Transverse colon (tissue), 4 donors: ENCODE measurements around the gene CRYGC. TPM values are rescaled to one million over a fixed set of nuclear protein-coding genes. Genes with fewer than 3 reads are reported as not detected.

Experiments
- DNase-seq: peaks from one replicate; pipeline ENCODE4 v3.0.0-alpha.2; 2019
- H3K27ac ChIP-seq, 4 donors: fragments of 200-600 bp; sonication (generic); 2 replicates each; pipeline ENCODE4 v1.5.1; 2016 to 2018; ENCODE audit warnings: inconsistent platforms in 4 of 4
- H3K27me3 ChIP-seq: fragments of 200-600 bp; sonication (generic); 2 replicates; pipeline ENCODE4 v1.5.1; 2017; ENCODE audit warnings: inconsistent platforms
- H3K36me3 ChIP-seq, 4 donors: fragments of 200-600 bp; sonication (generic); 2 replicates each; pipeline ENCODE4 v1.5.1; 2017 to 2019; ENCODE audit warnings: inconsistent platforms in 4 of 4
- H3K4me1 ChIP-seq, 4 donors: fragments of 200-600 bp; sonication (generic); 2 replicates each; pipeline ENCODE4 v1.5.1; 2017 to 2020; ENCODE audit warnings: inconsistent platforms in 4 of 4
- H3K4me3 ChIP-seq, 4 donors: fragments of 200-600 bp; sonication (generic); 1 replicate in 1 of 4; 2 replicates in 3 of 4; pipeline versions ENCODE4 v1.5.1 to v1.6.1; 2017 to 2019; ENCODE audit warnings: inconsistent platforms in 4 of 4
- H3K9me3 ChIP-seq, 2 donors: fragments of 200-600 bp; sonication (generic); 2 replicates each; pipeline ENCODE4 v1.5.1; 2017 to 2019; ENCODE audit warnings: inconsistent platforms in 2 of 2
- EP300 ChIP-seq: sonication (generic); formaldehyde crosslinking; IDR thresholded peaks from one replicate; pipeline ENCODE4 v1.6.1; 2017; ENCODE audit warnings: antibody characterized with exemption, low read depth
- POLR2A ChIP-seq: fragments of 450-650 bp; IDR thresholded peaks from one replicate; pipeline ENCODE4 v1.6.1; 2016; ENCODE audit warnings: antibody characterized with exemption, mild to moderate bottlenecking, moderate library complexity
- POLR2AphosphoS5 ChIP-seq, 3 donors: sonication (generic); formaldehyde crosslinking; IDR thresholded peaks; one replicate each; pipeline ENCODE4 v1.6.1; 2016; ENCODE audit warnings: antibody characterized with exemption in 3 of 3
- WGBS, 2 donors: methylation state at CpG; one replicate each; pipeline ENCODE4 v1.1.5; 2018; ENCODE audit warnings: low coverage in 1 of 2; 5-methylcytosine and 5-hydroxymethylcytosine counted together
- in situ Hi-C, 4 donors: fragments of 200-750 bp; cut with MboI; loops; one replicate each; pipeline versions ENCODE4 v1.15.0 to v1.15.1; 2017; ENCODE audit warnings: low sequenced_read_pairs in 3 of 4, low pct_ligation_motif_present in 1 of 4, low pct_unique_long_range_greater_than_20kb in 1 of 4
- intact Hi-C: fragments of 100-400 bp; cut with DNase I; formaldehyde crosslinking; loops from one replicate; pipeline ENCODE4 v1.15.1; 2023; ENCODE audit warnings: low total_unique reads
- total RNA-seq, 4 donors: library from RNA; depleted of rRNA; stranded (reverse); fragments of >200 nt; gene quantifications; one replicate each; pipeline ENCODE4 v1.1.0, GENCODE V29; 2016
- TF ChIP-seq, protein P1 (sequence below), 5 experiments: fragments of 200-600 bp in 3 of 5; fragments of 450-650 bp in 2 of 5; sonication (generic) in 3 of 5; IDR thresholded peaks; 1 replicate in 2 of 5; 2 replicates in 3 of 5; pipeline ENCODE4 v1.5.1; 2016 to 2017; ENCODE audit warnings: antibody characterized with exemption in 5 of 5, inconsistent platforms in 3 of 5, mild to moderate bottlenecking in 2 of 5, moderate library complexity in 1 of 5

Gene CRYGC
- total RNA-seq, 4 donors from 2014 or later = not detected

DNA sequence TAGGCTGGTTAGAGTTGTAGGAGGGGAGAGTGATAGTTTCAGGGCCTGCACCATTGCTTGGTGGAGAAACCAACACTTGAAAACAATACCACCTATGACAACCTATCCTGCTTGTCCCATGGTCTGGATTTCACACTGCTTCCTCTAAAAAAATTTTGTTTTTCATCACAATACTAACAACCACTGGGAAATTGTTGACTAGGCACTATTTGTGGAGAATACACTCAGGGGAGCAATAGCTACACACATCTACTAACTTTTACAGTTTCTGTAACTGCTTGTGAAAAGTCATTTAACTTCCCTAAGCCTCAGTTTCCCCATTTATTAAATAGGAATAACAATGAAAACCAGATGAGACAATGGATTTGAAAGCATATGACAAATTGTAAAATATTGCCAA, 20.5 kb upstream of the CRYGC start:
- no peaks in the 10 kb centered on the region for H3K27me3 ChIP-seq
- no peak for TF ChIP-seq POLR2A
- TF ChIP-seq, protein P1, sequence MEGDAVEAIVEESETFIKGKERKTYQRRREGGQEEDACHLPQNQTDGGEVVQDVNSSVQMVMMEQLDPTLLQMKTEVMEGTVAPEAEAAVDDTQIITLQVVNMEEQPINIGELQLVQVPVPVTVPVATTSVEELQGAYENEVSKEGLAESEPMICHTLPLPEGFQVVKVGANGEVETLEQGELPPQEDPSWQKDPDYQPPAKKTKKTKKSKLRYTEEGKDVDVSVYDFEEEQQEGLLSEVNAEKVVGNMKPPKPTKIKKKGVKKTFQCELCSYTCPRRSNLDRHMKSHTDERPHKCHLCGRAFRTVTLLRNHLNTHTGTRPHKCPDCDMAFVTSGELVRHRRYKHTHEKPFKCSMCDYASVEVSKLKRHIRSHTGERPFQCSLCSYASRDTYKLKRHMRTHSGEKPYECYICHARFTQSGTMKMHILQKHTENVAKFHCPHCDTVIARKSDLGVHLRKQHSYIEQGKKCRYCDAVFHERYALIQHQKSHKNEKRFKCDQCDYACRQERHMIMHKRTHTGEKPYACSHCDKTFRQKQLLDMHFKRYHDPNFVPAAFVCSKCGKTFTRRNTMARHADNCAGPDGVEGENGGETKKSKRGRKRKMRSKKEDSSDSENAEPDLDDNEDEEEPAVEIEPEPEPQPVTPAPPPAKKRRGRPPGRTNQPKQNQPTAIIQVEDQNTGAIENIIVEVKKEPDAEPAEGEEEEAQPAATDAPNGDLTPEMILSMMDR (IDR thresholded peaks at IDR 0.05) = no peak
- no peak for TF ChIP-seq EP300
- no peak for TF ChIP-seq POLR2AphosphoS5 (IDR thresholded peaks at IDR 0.05)

DNA sequence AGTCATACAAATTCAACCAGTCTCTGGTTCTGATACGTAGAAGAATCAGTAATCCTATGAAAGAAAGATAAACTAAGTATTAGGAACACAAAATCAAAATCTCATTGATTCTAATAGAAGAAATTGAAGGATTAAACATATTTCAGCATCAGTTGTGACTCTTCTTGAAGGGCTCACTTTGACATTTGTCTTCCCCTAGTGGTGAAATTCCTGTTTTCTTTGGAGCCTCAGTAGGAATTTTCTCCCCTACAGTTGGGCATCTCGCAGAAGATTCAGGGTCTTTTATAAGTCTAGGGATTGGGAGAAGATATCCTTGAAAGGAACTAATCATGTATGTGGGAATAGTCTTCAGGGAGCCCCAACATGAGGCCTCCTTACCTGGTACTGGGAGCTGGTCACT, 19.2 kb upstream of the CRYGC start:
- H3K27me3 ChIP-seq = no peaks in the 10 kb centered on the region
- DNase-seq = no peak
- intact Hi-C loops (no loop called here), in situ Hi-C loops (no loop called here)
- TF ChIP-seq, protein P1 (IDR thresholded peaks at IDR 0.05) = no peak
- TF ChIP-seq POLR2A = no peak
- no peak for TF ChIP-seq EP300
- no peak for TF ChIP-seq POLR2AphosphoS5 (IDR thresholded peaks at IDR 0.05)
- 51 to 69% methylated on average over 2 of the region's 2 CpGs for WGBS, 2 donors
- no peaks in the 10 kb centered on the region for H3K4me1 ChIP-seq
- H3K27ac ChIP-seq = no peak overlapping the region
- H3K4me3 ChIP-seq = no peak overlapping the region
- no peaks in the 10 kb centered on the region for H3K9me3 ChIP-seq
- H3K36me3 ChIP-seq = no peaks in the 10 kb centered on the region

More for the DNA sequence above, 20.5 kb upstream of the CRYGC start:
- intact Hi-C loops (no loop called here), in situ Hi-C loops (no loop called here)
- no peak overlapping the region for H3K4me3 ChIP-seq
- no peaks in the 10 kb centered on the region for H3K4me1 ChIP-seq
- H3K36me3 ChIP-seq = no peaks in the 10 kb centered on the region
- H3K9me3 ChIP-seq = no peaks in the 10 kb centered on the region
- no peak for DNase-seq
- no peak overlapping the region for H3K27ac ChIP-seq

DNA sequence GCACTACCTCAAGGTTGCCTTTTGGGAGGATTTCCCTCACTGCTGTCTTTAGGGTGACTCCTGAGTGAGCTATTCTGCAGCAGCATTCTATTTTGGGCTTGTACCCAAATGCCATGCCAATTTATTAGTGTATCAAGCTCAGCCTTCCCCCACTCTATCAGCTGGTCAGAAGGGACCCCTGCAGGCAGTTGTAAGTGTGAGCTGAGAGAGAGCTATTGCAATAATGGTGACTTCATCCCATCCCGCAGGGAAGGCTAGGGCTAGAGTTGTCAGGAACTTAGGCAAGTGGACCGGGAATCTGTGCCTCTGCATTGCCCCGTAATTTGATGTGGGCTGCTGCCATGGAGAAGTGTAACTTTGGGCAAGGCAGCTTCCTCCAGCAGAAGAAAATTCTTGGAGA, 18.1 kb upstream of the CRYGC start:
- in situ Hi-C loops (no loop called here), intact Hi-C loops (no loop called here)
- Histone ChIP-seq H3K27ac (no peak overlapping the region), H3K27me3 (no peaks in the 10 kb centered on the region), H3K4me3 (no peak overlapping the region), H3K4me1 (no peaks in the 10 kb centered on the region), H3K36me3 (no peaks in the 10 kb centered on the region), H3K9me3 (no peaks in the 10 kb centered on the region)
- DNase-seq = no peak
- WGBS, 2 donors = 85 to 92% methylated on average over 2 to 3 of the region's 3 CpGs
- TF ChIP-seq POLR2AphosphoS5 (IDR thresholded peaks at IDR 0.05) = no peak
- TF ChIP-seq, protein P1 (IDR thresholded peaks at IDR 0.05) = no peak
- TF ChIP-seq EP300 = no peak
- no peak for TF ChIP-seq POLR2A

DNA sequence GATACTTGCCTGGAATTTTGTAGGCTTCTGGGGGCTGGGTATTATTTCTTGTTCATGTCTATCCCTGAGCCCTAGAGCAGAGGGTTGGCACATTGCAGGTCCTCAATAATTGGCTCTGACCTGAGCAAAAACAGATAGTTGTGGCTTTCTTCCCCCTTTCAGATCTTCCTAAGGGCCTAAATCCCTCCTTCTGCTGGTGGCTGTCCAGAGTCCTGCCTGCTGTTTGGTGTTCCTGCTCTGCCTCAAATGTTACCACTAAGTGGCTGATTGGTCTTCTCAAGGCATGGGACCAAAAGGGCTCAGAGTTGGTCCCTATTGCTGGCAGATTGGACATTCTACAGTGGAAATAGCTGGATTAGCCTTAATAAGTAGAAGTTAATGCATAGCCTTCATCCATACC, 17.4 kb upstream of the CRYGC start:
- Histone ChIP-seq H3K27me3 (no peaks in the 10 kb centered on the region), H3K36me3 (no peaks in the 10 kb centered on the region), H3K4me3 (no peak overlapping the region), H3K27ac (no peak overlapping the region), H3K4me1 (no peaks in the 10 kb centered on the region), H3K9me3 (no peaks in the 10 kb centered on the region)
- TF ChIP-seq EP300 = no peak
- TF ChIP-seq POLR2A = no peak
- TF ChIP-seq, protein P1 (IDR thresholded peaks at IDR 0.05) = no peak
- TF ChIP-seq POLR2AphosphoS5 (IDR thresholded peaks at IDR 0.05) = no peak
- in situ Hi-C loops (no loop called here), intact Hi-C loops (no loop called here)
- DNase-seq = no peak
